Fibroblast of skin of back (primary cell): ENCODE measurements around the gene SORBS2.

Source experiments
- DNase-seq: peaks from one replicate; pipeline ENCODE4 v3.0.0-alpha.2; 2013

The SORBS2 gene

GRCh38 chr4:185712350-185713024, 99.5 kb downstream of the SORBS2 start:
- DNase-seq, result no peak

GRCh38 chr4:185711726-185712125, 100.3 kb downstream of the SORBS2 start:
- DNase-seq, result peak; percentile 74

DNA sequence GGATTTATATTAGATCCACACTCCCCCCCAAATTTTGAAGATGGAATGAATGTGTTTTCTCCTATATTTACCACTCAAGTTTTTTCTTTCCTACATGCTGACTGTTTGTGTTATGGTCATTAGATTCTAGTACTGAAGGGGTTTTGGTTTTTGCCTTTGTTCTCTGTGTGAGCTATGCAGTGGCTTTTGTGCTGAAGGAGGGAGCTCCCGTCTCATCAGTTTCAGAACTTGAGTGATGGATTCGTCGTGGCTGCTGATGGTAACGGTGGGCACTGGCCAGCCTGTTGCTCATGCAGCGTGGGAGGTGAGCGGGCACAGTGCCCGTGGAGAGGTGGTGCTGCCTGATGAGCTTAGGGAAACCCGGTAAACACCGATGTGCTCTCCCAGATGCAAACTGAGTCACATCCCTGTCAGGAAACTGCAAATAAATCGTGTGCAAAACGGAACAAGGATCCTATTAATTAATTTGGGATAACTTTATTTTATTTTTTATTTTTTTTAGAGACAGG, 101.5 kb downstream of the SORBS2 start:
- DNase-seq, result no peak

GRCh38 chr4:185709802-185710486, 102.0 kb downstream of the SORBS2 start:
- peak; percentile 77 for DNase-seq

DNA sequence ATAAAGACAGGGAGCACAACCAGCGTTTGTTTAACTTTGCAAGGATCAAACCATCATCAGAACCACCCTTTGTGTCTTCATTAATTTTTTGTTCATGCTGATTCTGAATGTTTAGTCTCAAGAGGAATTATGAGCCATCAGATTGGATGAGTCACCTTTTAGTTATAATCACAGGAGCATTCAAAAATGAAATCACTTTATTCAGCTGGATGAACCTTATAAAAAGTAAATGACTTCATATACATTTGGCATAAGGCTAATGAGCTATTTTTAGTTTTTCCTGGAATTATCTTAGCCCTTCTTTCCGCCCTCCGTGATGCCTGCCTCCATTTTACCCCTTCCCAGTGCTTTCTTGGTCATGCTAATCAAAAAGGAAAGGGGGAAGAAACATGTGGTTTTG, 103.6 kb downstream of the SORBS2 start:
- peak; percentile 92 for DNase-seq

DNA sequence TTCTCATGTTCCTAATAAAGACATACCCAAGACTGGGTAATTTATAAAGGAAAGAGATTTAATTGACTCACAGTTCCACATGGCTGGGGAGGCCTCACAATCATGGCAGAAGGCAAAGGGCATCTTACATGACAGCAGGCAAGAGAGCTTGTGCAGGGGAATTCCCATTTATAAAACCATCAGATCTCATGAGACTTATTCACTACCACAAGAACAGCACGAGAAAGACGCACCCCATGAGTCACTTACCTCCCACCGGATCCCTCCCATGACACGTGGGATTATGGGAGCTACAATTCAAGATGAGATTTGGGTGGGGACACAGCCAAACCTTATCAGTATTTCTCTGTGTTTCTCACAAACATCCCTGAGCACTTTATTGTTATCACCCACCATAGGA, 104.4 kb downstream of the SORBS2 start:
- peak; percentile 87 for DNase-seq

- DNase-seq, result no peak
Observed at GRCh38 chr4:185702147-185702663, 109.8 kb downstream of the SORBS2 start.

- peak; percentile 81 for DNase-seq
Observed at GRCh38 chr4:185700630-185701029, 111.4 kb downstream of the SORBS2 start.

- peak; percentile 70 for DNase-seq
Observed at GRCh38 chr4:185700048-185700447, 111.9 kb downstream of the SORBS2 start.

DNA sequence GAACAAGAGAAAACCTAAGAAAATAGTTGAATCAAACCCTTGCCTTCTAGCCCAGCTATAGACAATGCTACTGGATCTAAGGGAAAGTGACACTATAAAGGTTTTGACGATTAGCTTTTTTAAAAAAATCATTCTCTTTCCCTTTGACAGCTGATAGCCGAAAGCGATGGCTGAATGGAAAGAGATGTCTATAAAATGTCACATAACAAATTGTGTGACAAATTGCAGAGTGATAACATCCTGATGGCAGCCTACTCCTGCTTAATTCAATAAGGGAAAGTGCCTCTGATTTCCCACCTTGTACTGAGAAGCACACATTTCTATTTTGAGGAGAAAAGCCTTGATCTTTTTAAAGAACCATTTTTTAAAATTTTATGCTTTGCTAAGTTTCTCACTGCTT, 114.5 kb downstream of the SORBS2 start:
- DNase-seq, result no peak

DNA sequence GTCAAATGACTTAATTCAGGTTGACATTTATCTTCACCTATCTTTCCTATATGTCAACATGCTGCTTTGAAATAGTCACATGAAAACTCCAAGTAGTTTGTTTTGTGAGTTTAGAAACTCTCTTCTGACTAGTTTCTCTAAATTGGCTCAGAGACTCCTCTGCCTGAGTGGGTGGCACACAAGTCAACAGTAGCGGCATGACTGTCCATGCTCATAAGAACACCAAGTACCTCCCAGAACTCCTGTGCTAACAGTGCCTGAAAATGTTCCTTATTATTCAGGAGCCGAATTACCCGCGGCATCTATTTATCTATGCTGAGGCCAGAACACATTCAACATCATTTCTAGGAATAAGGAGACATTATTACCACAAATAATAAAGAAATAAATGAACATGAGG, 116.3 kb downstream of the SORBS2 start:
- no peak for DNase-seq

DNA sequence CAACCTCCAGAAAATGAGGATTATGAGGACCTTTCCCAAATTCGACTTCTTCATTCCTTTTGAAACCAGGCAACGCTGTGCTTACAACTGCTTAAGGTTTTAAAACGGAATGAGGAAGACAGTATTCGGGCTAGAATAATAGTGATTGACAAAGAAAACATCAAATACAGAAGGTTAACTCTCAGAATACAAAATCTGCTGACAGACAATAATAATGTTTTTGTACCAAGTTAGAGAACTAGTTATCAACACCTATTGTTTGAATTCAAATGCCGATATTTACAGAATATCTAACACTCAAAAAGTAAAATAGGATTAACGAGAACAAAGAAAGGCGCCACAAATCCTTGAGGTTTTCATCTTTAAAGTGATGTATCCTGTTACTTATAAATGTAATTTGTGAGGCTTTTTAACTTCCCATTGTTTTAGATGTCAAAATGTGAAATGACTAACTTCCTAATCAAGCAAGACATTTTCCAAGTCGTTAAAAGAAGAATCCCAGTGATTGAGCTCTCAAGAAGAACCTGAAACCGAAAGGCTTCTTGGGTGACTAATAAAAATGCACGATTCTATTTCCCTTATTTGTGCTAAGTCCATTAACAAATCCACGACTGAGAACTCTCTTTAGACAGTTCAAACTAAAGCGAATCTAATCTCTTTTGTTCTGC, 118.3 kb downstream of the SORBS2 start:
- DNase-seq, result no peak

GRCh38 chr4:185689407-185689806, 122.6 kb downstream of the SORBS2 start:
- no peak for DNase-seq

DNA sequence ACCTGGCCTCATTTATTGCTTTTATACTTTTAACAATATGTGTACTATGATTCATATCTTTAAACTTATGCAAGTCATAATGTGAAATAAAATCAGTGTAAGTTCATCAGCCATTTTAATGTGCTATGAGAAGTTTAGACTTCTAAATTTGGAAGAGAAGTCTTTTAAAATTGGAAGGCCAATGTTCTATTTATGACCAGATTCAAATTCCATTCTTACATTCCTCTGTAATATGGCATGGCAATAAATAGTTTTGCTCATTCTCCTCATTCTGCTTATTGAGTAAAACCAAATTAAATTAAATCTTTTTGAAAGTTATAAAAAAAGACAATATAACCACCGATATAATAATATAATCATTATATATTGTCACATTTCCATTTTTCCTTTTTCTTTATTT, 126.2 kb downstream of the SORBS2 start:
- DNase-seq, result peak; percentile 53

DNA sequence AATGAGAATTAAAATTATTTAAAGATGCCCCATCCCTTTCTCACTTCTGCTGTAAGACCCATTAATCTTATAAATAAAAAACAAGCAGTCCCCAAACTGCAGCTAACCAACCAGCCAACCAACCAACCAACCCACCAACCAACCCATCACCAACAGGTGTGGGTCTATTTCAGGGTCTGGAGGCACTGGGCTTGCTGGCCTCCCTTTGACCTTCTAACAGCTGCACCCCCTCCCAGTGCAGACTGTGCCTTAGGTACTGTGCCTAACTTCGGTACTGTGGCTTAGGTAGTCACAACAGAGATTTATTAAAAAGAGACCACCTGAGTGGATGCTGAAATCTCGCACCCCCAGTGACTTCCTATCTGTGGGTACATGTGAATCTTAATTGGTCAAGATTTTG, 128.1 kb downstream of the SORBS2 start:
- DNase-seq, result no peak

- no peak for DNase-seq
Observed at GRCh38 chr4:185683222-185683621, 128.8 kb downstream of the SORBS2 start.

DNA sequence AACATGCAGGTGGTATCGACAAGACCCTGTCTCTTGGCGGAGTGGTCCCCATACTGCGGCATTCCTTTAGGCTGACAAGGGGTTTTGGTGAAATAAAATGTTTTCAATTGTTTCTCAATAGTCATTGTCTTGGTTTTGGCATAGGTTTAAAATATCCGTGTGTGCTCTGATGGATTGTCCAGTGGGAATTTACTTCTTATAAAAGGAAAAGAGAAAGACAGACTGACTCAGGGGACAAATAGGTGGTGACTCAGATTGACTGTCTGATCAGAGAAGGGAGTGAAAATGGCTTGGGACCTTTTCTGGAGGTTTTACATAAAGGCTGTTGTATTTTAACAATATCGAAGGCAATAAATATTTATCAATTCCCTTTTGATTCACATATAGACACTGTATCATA, 129.8 kb downstream of the SORBS2 start:
- peak; percentile 92 for DNase-seq

DNA sequence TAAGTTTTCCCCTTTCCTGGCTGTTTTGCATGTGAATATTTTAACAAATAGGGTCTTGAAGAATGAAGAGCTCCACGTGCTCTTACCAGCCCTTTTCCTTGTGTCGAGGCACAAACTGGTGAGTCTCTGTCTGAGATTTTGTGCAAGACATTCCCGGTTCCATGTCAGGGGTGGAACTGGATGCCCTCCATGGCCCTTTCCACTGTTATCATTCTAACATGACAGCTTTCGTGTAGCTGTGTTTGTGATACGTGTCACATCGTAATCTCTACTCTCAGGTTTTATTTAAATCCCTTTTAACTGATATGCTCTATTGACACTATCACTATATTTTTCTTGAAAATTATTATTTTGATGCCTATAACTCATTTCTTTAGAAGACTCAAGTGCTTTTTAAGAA, 130.4 kb downstream of the SORBS2 start:
- DNase-seq, result no peak

DNA sequence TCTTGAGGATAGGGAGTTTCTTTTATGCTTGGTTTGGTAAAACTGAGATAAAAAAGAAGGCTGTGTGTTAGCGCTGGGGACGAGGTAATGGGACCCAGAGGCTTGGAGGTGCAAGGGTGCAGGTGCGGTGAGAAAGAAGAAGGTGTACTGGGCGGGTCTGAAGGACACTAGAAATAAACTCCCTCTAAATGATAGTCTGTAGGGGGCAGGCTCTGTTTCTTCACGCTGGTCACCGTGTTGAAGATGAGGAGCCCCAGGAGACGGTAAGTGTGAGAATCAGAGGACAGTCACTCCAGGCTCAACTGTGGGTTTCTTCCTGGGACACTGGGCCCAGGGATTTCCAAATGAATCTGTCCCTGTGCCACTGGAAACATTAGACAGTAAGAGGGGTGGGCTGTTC, 131.4 kb downstream of the SORBS2 start:
- DNase-seq, result no peak

- DNase-seq, result no peak
Observed at GRCh38 chr4:185679523-185679922, 132.5 kb downstream of the SORBS2 start.

- no peak for DNase-seq
Observed at GRCh38 chr4:185677637-185678314, 134.2 kb downstream of the SORBS2 start.

- no peak for DNase-seq
Observed at GRCh38 chr4:185672618-185673017, 139.4 kb downstream of the SORBS2 start.

DNA sequence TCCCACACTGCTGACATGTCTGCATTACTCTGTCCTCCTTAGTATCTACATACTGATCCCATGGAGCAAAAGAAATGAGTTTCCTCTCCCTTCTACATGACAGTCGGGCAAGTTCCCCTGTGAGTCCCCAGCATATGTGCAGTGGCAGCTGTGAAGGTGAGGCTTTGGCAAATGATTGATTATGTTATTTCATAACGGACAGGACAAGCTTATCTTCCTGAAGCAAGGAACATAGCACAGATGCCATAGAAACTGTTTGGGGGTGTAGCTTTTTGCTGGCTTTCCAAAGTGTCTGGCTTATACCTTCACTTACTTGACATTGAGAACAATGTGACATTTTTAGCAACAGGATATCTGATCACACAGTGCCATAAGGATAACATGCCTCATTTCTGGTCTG, 139.8 kb downstream of the SORBS2 start:
- no peak for DNase-seq
